Adipocyte (in vitro differentiated cells): ENCODE results near the gene PRSS22.

ENCODE experiments used
- DNase-seq: peaks from one replicate; pipeline ENCODE4 v3.0.0-alpha.2; 2015; ENCODE audit warnings: low read depth
- H3K27me3 ChIP-seq: replicated peaks from 2 replicates; pipeline ENCODE4 v1.7.0; 2013; ENCODE audit warnings: mild to moderate bottlenecking, low read length, moderate library complexity; ENCODE audit not compliant: control insufficient read depth, insufficient read depth
- H3K36me3 ChIP-seq: 2 replicates; pipeline ENCODE4 v1.7.0; 2013; ENCODE audit warnings: low read length, mild to moderate bottlenecking, moderate library complexity; ENCODE audit not compliant: control insufficient read depth, insufficient read depth, severe bottlenecking
- H3K4me1 ChIP-seq: 2 replicates; pipeline ENCODE4 v1.7.0; 2013; ENCODE audit warnings: mild to moderate bottlenecking, low read length, moderate library complexity; ENCODE audit not compliant: control insufficient read depth, insufficient read depth
- H3K4me3 ChIP-seq: 2 replicates; pipeline ENCODE4 v1.7.0; 2013; ENCODE audit warnings: mild to moderate bottlenecking, low read length, moderate library complexity
- H3K9ac ChIP-seq: 2 replicates; pipeline ENCODE4 v1.7.0; 2013; ENCODE audit warnings: mild to moderate bottlenecking, low read length, moderate library complexity
- H3K9me3 ChIP-seq: 2 replicates; pipeline ENCODE4 v1.7.0; 2013; ENCODE audit warnings: mild to moderate bottlenecking, low read length, moderate library complexity; ENCODE audit not compliant: control insufficient read depth

The PRSS22 gene

DNA sequence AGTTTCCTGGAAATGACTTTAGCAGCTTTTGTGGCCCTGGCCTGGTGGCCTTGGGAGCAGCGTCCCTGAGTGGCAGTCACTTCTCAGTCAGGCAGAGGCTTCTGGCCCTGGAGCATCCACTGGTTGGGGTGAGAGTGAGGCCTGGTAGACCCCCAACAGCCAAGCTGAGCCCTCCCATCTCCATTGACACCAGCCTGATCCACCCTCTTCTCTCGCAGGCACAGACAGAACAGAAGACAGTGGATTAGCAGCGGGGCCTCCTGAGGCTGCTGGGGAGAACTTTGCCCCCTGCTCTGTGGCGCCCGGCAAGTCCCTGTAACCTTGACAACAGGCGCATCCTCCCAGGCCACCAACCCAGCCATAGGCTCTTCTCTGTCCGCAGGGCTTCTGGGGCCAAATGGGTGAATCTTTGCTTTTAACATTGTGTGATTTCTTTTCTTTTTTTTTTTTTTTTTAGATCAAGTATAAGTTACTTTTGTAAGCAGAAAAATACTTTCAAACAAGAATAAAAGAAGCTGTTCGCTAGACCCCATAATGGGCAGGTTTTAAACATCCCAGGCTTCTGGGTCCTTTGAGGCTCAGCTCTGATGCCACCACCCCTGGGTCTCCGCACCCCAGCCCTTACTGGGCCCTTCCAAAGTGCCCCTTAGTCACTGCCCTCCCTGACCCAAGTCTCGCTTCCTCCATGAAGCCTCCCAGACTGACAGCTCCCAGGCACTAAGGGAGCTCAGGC is 41.0 kb upstream of the PRSS22 start:
- no peaks in the 10 kb centered on the region for H3K9me3 ChIP-seq
- H3K4me3 ChIP-seq, result no peak overlapping the region
- H3K9ac ChIP-seq, result no peak overlapping the region
- peaks cover 10% of the 10 kb centered on the region for H3K4me1 ChIP-seq
- H3K36me3 ChIP-seq, result peaks cover 15% of the 10 kb centered on the region
- no peaks in the 10 kb centered on the region for H3K27me3 ChIP-seq
- no peak for DNase-seq

DNA sequence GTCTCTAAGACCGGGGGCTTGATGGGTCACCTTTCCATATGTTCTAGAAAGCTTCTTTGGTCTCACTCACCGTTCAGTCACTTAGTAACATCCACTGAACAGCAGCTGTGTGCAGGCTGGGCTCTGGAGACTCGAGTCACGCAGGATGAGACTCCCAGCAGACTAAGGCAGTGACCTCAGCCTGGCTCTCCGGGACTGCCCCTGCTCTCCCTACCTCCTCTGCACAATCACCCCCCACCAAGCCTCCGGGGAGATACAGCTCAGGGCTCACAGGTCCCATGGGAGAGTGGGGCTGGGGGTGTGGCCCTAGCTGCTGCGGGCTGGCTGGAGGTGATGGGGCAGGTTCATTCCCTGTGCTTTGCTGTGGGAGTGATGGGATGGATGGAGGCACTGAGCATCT is 39.1 kb upstream of the PRSS22 start:
- Histone ChIP-seq H3K4me1 (peaks cover 5% of the 10 kb centered on the region), H3K9ac (no peak overlapping the region), H3K9me3 (no peaks in the 10 kb centered on the region), H3K27me3 (no peaks in the 10 kb centered on the region), H3K36me3 (peaks cover 15% of the 10 kb centered on the region), H3K4me3 (no peak overlapping the region)
- no peak for DNase-seq

DNA sequence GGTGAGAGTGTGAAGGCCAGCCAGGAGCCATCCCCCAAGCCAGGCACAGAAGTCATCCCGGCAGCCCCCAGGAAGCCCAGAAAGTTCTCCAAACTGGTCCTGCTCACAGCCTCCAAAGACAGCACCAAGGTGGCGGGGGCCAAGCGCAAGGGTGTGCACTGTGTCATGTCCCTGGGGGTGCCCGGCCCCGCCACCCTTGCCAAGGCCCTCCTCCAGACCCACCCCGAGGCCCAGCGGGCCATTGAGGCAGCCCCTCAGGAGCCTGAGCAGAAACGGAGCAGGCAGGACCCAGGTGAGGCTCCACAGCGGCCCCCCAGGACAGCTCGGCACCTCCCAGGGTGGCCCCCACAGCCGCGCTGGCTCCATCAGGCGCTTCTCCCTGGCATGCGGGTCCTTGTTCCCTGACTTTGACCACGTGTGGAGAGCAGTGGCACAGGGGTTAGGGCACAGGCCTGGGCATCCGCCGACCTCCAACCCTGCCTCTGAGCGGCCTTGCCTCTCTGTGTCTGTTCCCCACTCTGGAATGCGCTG is 38.6 kb upstream of the PRSS22 start:
- Histone ChIP-seq H3K36me3 (peaks cover 15% of the 10 kb centered on the region), H3K4me1 (peaks cover 5% of the 10 kb centered on the region), H3K27me3 (no peaks in the 10 kb centered on the region), H3K9me3 (no peaks in the 10 kb centered on the region), H3K9ac (no peak overlapping the region), H3K4me3 (no peak overlapping the region)
- no peak for DNase-seq

DNA sequence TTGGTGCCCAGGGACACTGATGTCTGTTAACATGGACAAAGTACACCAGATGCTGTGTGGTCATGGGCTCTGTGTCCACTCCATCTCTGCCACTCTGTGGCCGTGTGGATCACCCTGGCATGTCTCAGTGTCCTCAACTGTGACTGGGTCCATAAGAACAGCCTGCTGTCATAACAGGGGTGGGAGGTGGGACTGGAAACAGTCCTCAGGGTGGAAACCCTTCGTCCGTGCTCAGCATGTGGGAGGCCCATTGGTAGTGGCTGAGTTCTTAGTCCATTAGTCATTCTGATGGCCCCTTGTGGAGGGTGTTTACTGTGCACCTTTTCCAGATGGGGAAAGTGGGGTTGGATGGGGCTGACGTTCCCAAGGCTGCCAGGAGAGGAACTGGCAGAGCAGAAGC is 37.8 kb upstream of the PRSS22 start:
- no peaks in the 10 kb centered on the region for H3K27me3 ChIP-seq
- no peaks in the 10 kb centered on the region for H3K9me3 ChIP-seq
- H3K4me1 ChIP-seq, result peaks cover 8% of the 10 kb centered on the region
- peaks cover 12% of the 10 kb centered on the region for H3K36me3 ChIP-seq
- no peak overlapping the region for H3K4me3 ChIP-seq
- DNase-seq, result no peak
- no peak overlapping the region for H3K9ac ChIP-seq

DNA sequence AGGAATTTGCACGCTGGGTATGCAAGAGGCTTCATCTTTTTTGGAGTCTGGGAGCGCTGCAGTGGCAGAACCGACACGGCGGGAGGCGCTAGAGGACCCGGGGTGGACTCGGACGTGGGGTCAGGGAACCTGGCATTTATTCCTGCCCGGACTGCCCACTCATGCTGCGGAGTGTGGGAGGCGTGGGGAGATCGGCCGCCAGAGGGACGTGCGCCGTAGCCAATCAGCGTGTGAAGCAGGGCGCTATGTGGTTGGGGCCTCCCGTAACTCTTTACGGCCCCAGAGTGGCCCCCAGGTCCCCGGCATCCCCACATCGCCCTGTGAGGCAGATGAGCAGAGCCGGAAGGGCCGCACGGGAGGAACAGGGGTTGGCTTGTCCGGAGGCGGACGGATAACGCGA is 36.3 kb upstream of the PRSS22 start:
- H3K4me1 ChIP-seq, result peaks cover 11% of the 10 kb centered on the region

DNA sequence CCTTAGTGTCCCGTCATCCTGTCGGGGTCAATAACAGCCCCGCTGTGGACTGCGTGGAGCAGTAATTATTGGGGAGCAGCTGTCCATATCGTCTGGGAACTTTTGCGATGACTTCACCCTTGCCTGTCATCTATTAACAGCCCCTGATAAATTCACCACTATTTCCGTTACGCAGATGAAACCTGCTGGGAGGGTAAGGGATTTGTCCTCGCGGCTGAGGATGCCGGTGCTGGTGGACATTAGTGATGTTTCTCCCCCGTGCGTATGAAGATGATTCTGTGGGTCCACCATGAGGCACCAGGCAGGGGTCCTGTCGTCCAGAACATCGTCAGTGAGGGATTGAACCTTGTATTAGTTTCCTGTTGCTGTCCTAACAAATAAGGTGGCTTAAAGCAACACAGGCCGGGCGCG is 26.1 kb upstream of the PRSS22 start:
- Histone ChIP-seq H3K9me3 (no peaks in the 10 kb centered on the region), H3K27me3 (peaks cover 2% of the 10 kb centered on the region), H3K36me3 (peaks cover 7% of the 10 kb centered on the region), H3K4me3 (peak overlapping the region; percentile 93), H3K4me1 (peaks cover 9% of the 10 kb centered on the region), H3K9ac (peak overlapping the region; percentile 98)
- no peak for DNase-seq

More for the DNA sequence above, 36.3 kb upstream of the PRSS22 start:
- DNase-seq, result no peak
- Histone ChIP-seq H3K9ac (no peak overlapping the region), H3K27me3 (no peaks in the 10 kb centered on the region), H3K4me3 (no peak overlapping the region), H3K9me3 (no peaks in the 10 kb centered on the region), H3K36me3 (peaks cover 8% of the 10 kb centered on the region)

DNA sequence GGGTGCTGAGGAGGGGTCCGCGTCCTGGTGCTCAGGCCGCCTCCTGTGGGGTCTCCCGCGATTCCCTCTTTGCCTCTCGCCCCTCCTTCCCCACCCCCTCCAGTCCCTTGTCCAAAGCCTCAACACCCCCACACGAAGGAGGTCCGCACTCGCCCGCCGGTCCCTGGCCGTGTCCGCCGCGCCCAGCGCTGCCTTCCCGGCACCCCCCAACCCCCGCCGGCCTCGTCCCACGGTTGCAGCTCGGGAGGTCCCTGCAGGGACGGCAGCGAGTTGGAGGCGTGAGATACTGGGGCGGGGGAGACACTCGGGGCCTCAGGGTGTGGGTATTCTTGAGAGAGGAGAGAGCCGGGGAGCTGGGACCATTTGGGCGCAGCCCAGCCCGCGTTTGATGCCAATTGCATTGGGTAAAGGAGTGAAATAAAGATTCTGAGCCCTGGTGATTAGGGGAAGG is 25.5 kb upstream of the PRSS22 start:
- H3K9me3 ChIP-seq, result no peaks in the 10 kb centered on the region
- peaks cover 2% of the 10 kb centered on the region for H3K27me3 ChIP-seq
- peaks cover 7% of the 10 kb centered on the region for H3K36me3 ChIP-seq
- H3K9ac ChIP-seq, result peak overlapping the region; percentile 98
- DNase-seq, result peak; percentile 73
- peak overlapping the region; percentile 93 for H3K4me3 ChIP-seq
- H3K4me1 ChIP-seq, result peaks cover 9% of the 10 kb centered on the region

DNA sequence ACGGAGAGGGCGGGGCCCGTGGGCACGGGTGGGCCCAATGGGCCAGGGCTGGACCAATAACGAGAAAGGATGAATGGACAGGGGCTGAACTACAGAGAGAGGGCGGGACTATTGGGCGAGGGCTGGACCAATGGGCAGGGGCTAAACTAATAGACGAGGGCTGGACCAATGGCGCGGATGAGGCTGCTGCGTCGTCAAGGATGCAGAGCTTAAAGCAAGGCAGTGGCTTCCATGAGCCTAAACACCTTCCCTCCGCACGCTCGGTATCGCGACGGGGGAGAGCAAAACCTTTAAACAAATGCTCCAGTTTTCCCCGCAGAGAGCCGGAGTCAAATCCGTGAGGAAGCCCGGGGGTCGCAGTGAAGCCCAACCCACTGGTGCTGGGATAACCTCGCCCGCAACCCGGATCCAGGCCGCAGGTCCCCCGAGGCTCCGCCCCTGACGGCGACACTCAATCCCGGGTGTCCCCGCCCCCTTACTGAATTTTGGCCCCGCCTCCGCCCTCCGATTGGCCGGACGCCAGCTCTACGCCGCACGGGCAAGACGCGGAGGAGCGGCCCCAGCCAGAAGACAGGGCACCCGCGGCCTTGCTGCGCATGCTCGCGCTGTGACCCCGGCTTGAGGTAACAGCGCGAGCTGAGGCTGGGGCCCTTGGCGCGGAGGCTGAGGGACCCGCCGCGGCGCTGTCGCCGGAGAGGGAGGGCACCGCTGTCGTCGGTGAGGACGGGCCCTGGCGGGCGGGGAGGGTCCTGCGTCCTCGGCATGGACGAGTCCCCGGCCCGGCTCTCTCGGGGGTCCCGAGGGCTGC is 24.9 kb upstream of the PRSS22 start, which contains the start of gene FLYWCH2:
FLYWCH2 (plus strand) TSS at position 566 of the 808 bp plus-strand sequence. CDS start 13,235 bp downstream, outside the sequence.
- H3K4me1 ChIP-seq, result peaks cover 9% of the 10 kb centered on the region
- peak within 1 kb of the TSS; percentile 93 for H3K4me3 ChIP-seq
- H3K9ac ChIP-seq, result peak within 1 kb of the TSS; percentile 98
- H3K27me3 ChIP-seq, result peaks cover 2% of the 10 kb centered on the region
- peak; percentile 100 for DNase-seq
- H3K9me3 ChIP-seq, result no peaks in the 10 kb centered on the region
- H3K36me3 ChIP-seq, result peaks cover 7% of the 10 kb centered on the region

DNA sequence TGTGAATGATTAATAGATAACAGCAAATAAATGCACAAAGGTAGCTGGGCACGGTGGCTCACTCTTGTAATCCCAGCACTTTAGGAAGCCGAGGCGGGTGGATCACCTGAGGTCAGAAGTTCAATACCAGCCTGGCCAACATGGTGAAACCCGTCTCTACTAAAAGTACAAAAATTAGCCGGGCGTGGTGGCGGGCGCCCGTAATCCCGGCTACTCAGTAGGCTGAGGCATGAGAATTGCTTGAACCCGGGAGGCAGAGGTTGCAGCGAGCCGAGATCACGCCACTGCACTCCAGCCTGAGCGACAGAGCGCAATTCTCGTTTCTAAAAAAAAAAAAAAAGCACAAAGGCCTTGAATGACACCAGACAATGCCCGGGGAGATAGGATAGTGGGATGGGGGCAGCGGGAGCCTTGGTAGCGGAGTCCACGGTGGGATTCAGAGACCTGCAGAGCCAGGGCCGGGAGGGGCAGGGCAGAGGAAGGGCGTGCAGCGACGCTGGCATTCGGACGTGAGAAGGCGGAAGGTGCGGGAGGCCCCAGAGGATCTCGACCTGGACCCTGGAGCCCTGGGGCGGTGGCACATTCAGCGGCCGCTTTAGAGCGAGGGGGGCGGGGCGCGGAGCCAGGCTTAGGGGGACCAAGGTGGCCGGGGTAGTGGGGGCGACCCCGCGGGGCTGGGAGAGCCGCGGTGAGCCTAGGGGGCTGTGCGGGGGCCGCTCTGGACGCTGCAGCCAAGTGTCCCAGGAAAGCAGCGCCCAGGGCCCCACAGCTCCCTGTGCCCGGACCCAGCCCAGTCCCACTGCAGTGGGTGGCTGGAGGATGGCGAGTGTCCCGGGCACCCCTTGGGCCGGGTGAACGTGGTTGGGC is 24.0 kb upstream of the PRSS22 start:
- H3K9me3 ChIP-seq, result no peaks in the 10 kb centered on the region
- DNase-seq, result peak; percentile 58
- H3K36me3 ChIP-seq, result peaks cover 3% of the 10 kb centered on the region
- H3K4me1 ChIP-seq, result peaks cover 9% of the 10 kb centered on the region
- peak overlapping the region; percentile 93 for H3K4me3 ChIP-seq
- peaks cover 2% of the 10 kb centered on the region for H3K27me3 ChIP-seq
- H3K9ac ChIP-seq, result peak overlapping the region; percentile 98

DNA sequence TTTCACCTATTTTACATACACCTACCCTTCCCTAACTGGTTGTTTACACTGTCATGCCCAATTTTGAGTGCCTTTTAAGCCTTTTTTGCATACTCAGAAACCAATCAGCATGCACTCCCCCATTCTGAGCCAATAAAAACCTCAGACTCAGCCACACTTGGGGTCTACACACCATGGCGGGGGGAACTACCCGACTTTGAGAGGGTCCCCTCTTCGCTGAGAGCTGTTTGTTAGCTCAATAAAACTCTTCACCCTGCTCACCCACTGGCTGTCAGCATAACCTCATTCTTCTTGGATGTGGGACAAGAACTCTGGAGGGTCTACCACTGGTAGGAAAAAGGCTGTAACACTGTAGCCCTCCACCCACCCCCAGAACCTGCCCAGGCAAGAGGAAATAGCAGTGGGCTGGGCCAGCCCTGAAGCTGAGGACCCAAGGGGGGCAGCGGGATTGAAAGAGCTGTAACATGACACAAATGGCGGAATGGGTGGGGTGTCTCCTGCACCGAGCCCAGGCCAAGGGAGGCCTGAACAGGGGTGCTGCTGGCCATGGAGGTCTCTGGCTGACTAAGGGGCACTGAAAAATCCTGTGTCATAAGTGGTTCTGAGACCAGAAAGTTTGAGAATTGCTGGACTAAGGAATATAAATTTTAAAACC is 22.0 kb upstream of the PRSS22 start:
- no peak overlapping the region for H3K4me3 ChIP-seq
- peaks cover 9% of the 10 kb centered on the region for H3K4me1 ChIP-seq
- no peaks in the 10 kb centered on the region for H3K36me3 ChIP-seq
- DNase-seq, result no peak
- H3K9me3 ChIP-seq, result no peaks in the 10 kb centered on the region
- peaks cover 2% of the 10 kb centered on the region for H3K27me3 ChIP-seq
- H3K9ac ChIP-seq, result no peak overlapping the region
